Immature natural killer cell (primary cell): ENCODE data around the gene ANKAR. TPM values are rescaled to one million over a fixed set of nuclear protein-coding genes. Genes with fewer than 3 reads are reported as not detected.
"Not testable (repeated sequence)": the region's sequence is repeated elsewhere in the genome, so short reads cannot be mapped to it uniquely, and the experiment has no call there.

ENCODE experiments used
- DNase-seq, 3 donors: peaks; one replicate each; pipeline ENCODE4 v3.0.0; 2022; ENCODE audit warnings: mixed read lengths in 1 of 3
- H3K27ac Mint-ChIP-seq, 6 donors: one replicate each; pipeline ENCODE4 v1.8.0; 2020; ENCODE audit warnings: mixed read lengths in 6 of 6, mild to moderate bottlenecking in 5 of 6, inconsistent platforms in 4 of 6, moderate library complexity in 3 of 6
- H3K27me3 Mint-ChIP-seq, 3 donors: one replicate each; pipeline ENCODE4 v1.8.0; 2020 to 2021; ENCODE audit warnings: low read depth in 3 of 3, mild to moderate bottlenecking in 3 of 3, mixed read lengths in 3 of 3, moderate library complexity in 3 of 3, inconsistent platforms in 1 of 3
- H3K36me3 Mint-ChIP-seq, 3 donors: one replicate each; pipeline ENCODE4 v1.8.0; 2020; ENCODE audit warnings: mixed read lengths in 3 of 3, inconsistent platforms in 2 of 3, mild to moderate bottlenecking in 2 of 3
- H3K4me1 Mint-ChIP-seq, 2 donors: one replicate each; pipeline ENCODE4 v1.8.0; 2020; ENCODE audit warnings: inconsistent platforms in 2 of 2, mild to moderate bottlenecking in 2 of 2, mixed read lengths in 2 of 2, moderate library complexity in 1 of 2
- H3K4me3 Mint-ChIP-seq, 5 donors: one replicate each; pipeline ENCODE4 v1.8.0; 2020; ENCODE audit warnings: mild to moderate bottlenecking in 5 of 5, mixed read lengths in 5 of 5, inconsistent platforms in 3 of 5, moderate library complexity in 3 of 5
- H3K9me3 Mint-ChIP-seq, 6 donors: one replicate each; pipeline ENCODE4 v1.8.0; 2020; ENCODE audit warnings: mild to moderate bottlenecking in 6 of 6, mixed read lengths in 6 of 6, inconsistent platforms in 4 of 6, moderate library complexity in 3 of 6
- polyA plus RNA-seq, 3 donors: library from polyadenylated mRNA; unstranded; fragments of 300-500 nt; fragmentation: Illumina TruSeq; gene quantifications; one replicate each; pipeline ENCODE4 v1.2.3, GENCODE V29; 2021

Gene ANKAR
- polyA plus RNA-seq, 3 donors from 2014 or later = 5.7 to 9.2 (median 8.9) TPM

GRCh38 chr2:189669913-189670312, 4.6 kb upstream of the ANKAR start:
- Mint-ChIP-seq H3K4me3 (no peak overlapping the region), H3K9me3 (no peaks in the 10 kb centered on the region), H3K27ac (no peak overlapping the region), H3K27me3 (peaks cover 0 to 4% (median 4%) of the 10 kb centered on the region in 3 donors), H3K36me3 (peaks cover 20 to 34% (median 33%) of the 10 kb centered on the region in 3 donors), H3K4me1 (peaks cover 18 to 19% of the 10 kb centered on the region in 2 donors)
- no peak for DNase-seq

GRCh38 chr2:189673661-189674373, 653 bp upstream of the ANKAR start:
- peak overlapping the region; percentile 77 to 97 (median 84) for H3K4me3 Mint-ChIP-seq
- H3K9me3 Mint-ChIP-seq = peaks cover 0 to 3% (median 0%) of the 10 kb centered on the region in 6 donors
- H3K4me1 Mint-ChIP-seq = peaks cover 36 to 38% of the 10 kb centered on the region in 2 donors
- peak overlapping the region; percentile 85 to 98 (median 92) for H3K27ac Mint-ChIP-seq
- peaks cover 0 to 9% (median 8%) of the 10 kb centered on the region in 3 donors for H3K27me3 Mint-ChIP-seq
- peaks cover 18 to 32% (median 25%) of the 10 kb centered on the region in 3 donors for H3K36me3 Mint-ChIP-seq
- no peak for DNase-seq

- peaks cover 11 to 31% (median 20%) of the 10 kb centered on the region in 3 donors for H3K36me3 Mint-ChIP-seq
- peaks cover 0 to 9% (median 8%) of the 10 kb centered on the region in 3 donors for H3K27me3 Mint-ChIP-seq
- no peak for DNase-seq
- peaks cover 0 to 4% (median 0%) of the 10 kb centered on the region in 6 donors for H3K9me3 Mint-ChIP-seq
- peaks cover 47 to 54% of the 10 kb centered on the region in 2 donors for H3K4me1 Mint-ChIP-seq
- no peak overlapping the region for H3K4me3 Mint-ChIP-seq
- no peak overlapping the region for H3K27ac Mint-ChIP-seq
Observed at GRCh38 chr2:189676471-189676870, 2.0 kb downstream of the ANKAR start.

GRCh38 chr2:189679226-189679625, 4.8 kb downstream of the ANKAR start:
- Mint-ChIP-seq H3K9me3 (peaks cover 0 to 4% (median 0%) of the 10 kb centered on the region in 6 donors), H3K27ac (peak overlapping the region in 2 of 6 donors; percentile 9 to 43), H3K4me1 (peaks cover 33 to 54% of the 10 kb centered on the region in 2 donors), H3K27me3 (peaks cover 0 to 9% (median 8%) of the 10 kb centered on the region in 3 donors), H3K4me3 (no peak overlapping the region), H3K36me3 (peaks cover 11 to 23% (median 16%) of the 10 kb centered on the region in 3 donors)
- DNase-seq = no peak

- H3K27me3 Mint-ChIP-seq = no peaks in the 10 kb centered on the region
- peaks cover 11 to 23% (median 16%) of the 10 kb centered on the region in 3 donors for H3K36me3 Mint-ChIP-seq
- H3K4me3 Mint-ChIP-seq = no peak overlapping the region
- no peak overlapping the region for H3K27ac Mint-ChIP-seq
- DNase-seq = no peak
- H3K9me3 Mint-ChIP-seq = peaks cover 0 to 4% (median 0%) of the 10 kb centered on the region in 6 donors
- peaks cover 26 to 47% of the 10 kb centered on the region in 2 donors for H3K4me1 Mint-ChIP-seq
Observed at GRCh38 chr2:189681203-189681602, 6.7 kb downstream of the ANKAR start.

- no peak overlapping the region for H3K27ac Mint-ChIP-seq
- H3K27me3 Mint-ChIP-seq = no peaks in the 10 kb centered on the region
- no peak overlapping the region for H3K4me3 Mint-ChIP-seq
- H3K4me1 Mint-ChIP-seq = peaks cover 24 to 47% of the 10 kb centered on the region in 2 donors
- H3K36me3 Mint-ChIP-seq = peaks cover 11 to 23% (median 16%) of the 10 kb centered on the region in 3 donors
- DNase-seq = no peak
- peaks cover 0 to 4% (median 0%) of the 10 kb centered on the region in 6 donors for H3K9me3 Mint-ChIP-seq
Observed at GRCh38 chr2:189681903-189682302, 7.4 kb downstream of the ANKAR start.

- H3K27me3 Mint-ChIP-seq = no peaks in the 10 kb centered on the region
- H3K9me3 Mint-ChIP-seq = peaks cover 0 to 4% (median 0%) of the 10 kb centered on the region in 6 donors
- peaks cover 18 to 38% of the 10 kb centered on the region in 2 donors for H3K4me1 Mint-ChIP-seq
- no peak overlapping the region for H3K4me3 Mint-ChIP-seq
- no peak overlapping the region for H3K27ac Mint-ChIP-seq
- DNase-seq = no peak
- peaks cover 5 to 15% (median 10%) of the 10 kb centered on the region in 3 donors for H3K36me3 Mint-ChIP-seq
Observed at GRCh38 chr2:189683348-189683747, 8.9 kb downstream of the ANKAR start.

- DNase-seq = no peak
- Mint-ChIP-seq H3K4me1 (peaks cover 15 to 26% of the 10 kb centered on the region in 2 donors), H3K36me3 (peaks cover 0 to 4% (median 0%) of the 10 kb centered on the region in 3 donors), H3K27me3 (no peaks in the 10 kb centered on the region), H3K4me3 (no peak overlapping the region), H3K9me3 (no peaks in the 10 kb centered on the region), H3K27ac (no peak overlapping the region)
Observed at GRCh38 chr2:189684811-189685210, 10.3 kb downstream of the ANKAR start.

- Mint-ChIP-seq H3K4me3 (no peak overlapping the region), H3K9me3 (no peaks in the 10 kb centered on the region), H3K36me3 (peaks cover 0 to 4% (median 0%) of the 10 kb centered on the region in 3 donors)
Observed at GRCh38 chr2:189685540-189686229, 11.2 kb downstream of the ANKAR start.

GRCh38 chr2:189687796-189688195, 13.3 kb downstream of the ANKAR start:
- not testable (repeated sequence) for H3K9me3 Mint-ChIP-seq, H3K36me3 Mint-ChIP-seq, H3K27ac Mint-ChIP-seq, H3K4me3 Mint-ChIP-seq, DNase-seq, H3K27me3 Mint-ChIP-seq
- H3K4me1 Mint-ChIP-seq = peaks cover 9 to 18% of the 10 kb centered on the region in 2 donors

More at GRCh38 chr2:189685540-189686229, 11.2 kb downstream of the ANKAR start:
- Mint-ChIP-seq H3K27ac (peak overlapping the region in 3 of 6 donors; percentile 32 to 70 (median 60)), H3K27me3 (no peaks in the 10 kb centered on the region), H3K4me1 (peaks cover 9 to 18% of the 10 kb centered on the region in 2 donors)
- DNase-seq = peak in 1 of 3 donors; percentile 12

GRCh38 chr2:189696223-189696622, 21.8 kb downstream of the ANKAR start:
- H3K4me3 Mint-ChIP-seq = no peak overlapping the region
- H3K27me3 Mint-ChIP-seq = no peaks in the 10 kb centered on the region
- no peak overlapping the region for H3K27ac Mint-ChIP-seq

GRCh38 chr2:189698020-189698887, 23.8 kb downstream of the ANKAR start:
- Mint-ChIP-seq H3K27ac (peak overlapping the region in 4 of 6 donors; percentile 25 to 52 (median 34)), H3K9me3 (no peaks in the 10 kb centered on the region), H3K27me3 (no peaks in the 10 kb centered on the region), H3K4me3 (peak overlapping the region in 2 of 5 donors; percentile 46 to 59), H3K36me3 (peaks cover 0 to 3% (median 2%) of the 10 kb centered on the region in 3 donors), H3K4me1 (peaks cover 0 to 10% of the 10 kb centered on the region in 2 donors)
- DNase-seq = peak; percentile 38 to 53 (median 46)

More at GRCh38 chr2:189696223-189696622, 21.8 kb downstream of the ANKAR start:
- no peak for DNase-seq
- peaks cover 0 to 9% (median 8%) of the 10 kb centered on the region in 3 donors for H3K36me3 Mint-ChIP-seq
- peaks cover 0 to 10% of the 10 kb centered on the region in 2 donors for H3K4me1 Mint-ChIP-seq
- H3K9me3 Mint-ChIP-seq = no peaks in the 10 kb centered on the region

- no peak for DNase-seq
- H3K4me1 Mint-ChIP-seq = peaks cover 0 to 10% of the 10 kb centered on the region in 2 donors
- no peaks in the 10 kb centered on the region for H3K27me3 Mint-ChIP-seq
- no peak overlapping the region for H3K4me3 Mint-ChIP-seq
- H3K36me3 Mint-ChIP-seq = peaks cover 0 to 7% (median 0%) of the 10 kb centered on the region in 3 donors
- peak overlapping the region in 1 of 6 donors; percentile 19 for H3K27ac Mint-ChIP-seq
- H3K9me3 Mint-ChIP-seq = no peaks in the 10 kb centered on the region
Observed at GRCh38 chr2:189700681-189701080, 26.2 kb downstream of the ANKAR start.
